Midbrain (tissue), 1 donor: ENCODE data around the gene TALDO1.

Experiments used
- DNase-seq: peaks from one replicate; lab custom pipeline; 2025; lab: John Stamatoyannopoulos, UW

Gene TALDO1

GRCh38 chr11:787084-787675 lies 39.9 kb downstream of the TALDO1 start:
- no peak for DNase-seq

GRCh38 chr11:788009-788640 lies 40.9 kb downstream of the TALDO1 start:
- no peak for DNase-seq

- no peak for DNase-seq
Observed at GRCh38 chr11:788953-789940, 42.0 kb downstream of the TALDO1 start.

- peak; percentile 77 for DNase-seq
Observed at GRCh38 chr11:789943-790342, 42.7 kb downstream of the TALDO1 start, which contains the start of gene CEND1. TSS of gene CEND1 (minus strand) at chr11:790090. CDS start at chr11:788576, 1,514 bp downstream.

- no peak for DNase-seq
Observed at GRCh38 chr11:790721-791564, 43.7 kb downstream of the TALDO1 start.

- no peak for DNase-seq
Observed at GRCh38 chr11:791658-792534, 44.6 kb downstream of the TALDO1 start.

- DNase-seq: no peak
Observed at GRCh38 chr11:792535-792821, 45.2 kb downstream of the TALDO1 start.

- no peak for DNase-seq
Observed at GRCh38 chr11:792873-793272, 45.6 kb downstream of the TALDO1 start.

- DNase-seq: no peak
Observed at GRCh38 chr11:793556-793955, 46.3 kb downstream of the TALDO1 start.

GRCh38 chr11:794013-794765 lies 46.9 kb downstream of the TALDO1 start:
- no peak for DNase-seq

GRCh38 chr11:794766-795633 lies 47.7 kb downstream of the TALDO1 start:
- DNase-seq: no peak

GRCh38 chr11:795634-796564 lies 48.6 kb downstream of the TALDO1 start:
- peak; percentile 48 for DNase-seq

GRCh38 chr11:796565-797295 lies 49.5 kb downstream of the TALDO1 start:
- DNase-seq: no peak

GRCh38 chr11:797296-798092 lies 50.2 kb downstream of the TALDO1 start:
- DNase-seq: peak; percentile 77

GRCh38 chr11:798093-798713 lies 50.9 kb downstream of the TALDO1 start, which contains the start of gene SLC25A22:
TSS of gene SLC25A22 (minus strand) at chr11:798281. CDS start at chr11:795006, 3,275 bp downstream.
- peak; percentile 77 for DNase-seq
